GM19468 (cell line): ENCODE measurements around the gene BRSK2.

Experiments
- ATAC-seq: cut with Tn5 transposase; IDR thresholded peaks from one replicate; pipeline ENCODE4 v1.9.1; 2021; ENCODE audit warnings: mild to moderate bottlenecking, moderate library complexity, moderate number of reproducible peaks; ENCODE audit not compliant: unreplicated experiment; ENCODE audit errors: extremely low read depth

Gene BRSK2

DNA sequence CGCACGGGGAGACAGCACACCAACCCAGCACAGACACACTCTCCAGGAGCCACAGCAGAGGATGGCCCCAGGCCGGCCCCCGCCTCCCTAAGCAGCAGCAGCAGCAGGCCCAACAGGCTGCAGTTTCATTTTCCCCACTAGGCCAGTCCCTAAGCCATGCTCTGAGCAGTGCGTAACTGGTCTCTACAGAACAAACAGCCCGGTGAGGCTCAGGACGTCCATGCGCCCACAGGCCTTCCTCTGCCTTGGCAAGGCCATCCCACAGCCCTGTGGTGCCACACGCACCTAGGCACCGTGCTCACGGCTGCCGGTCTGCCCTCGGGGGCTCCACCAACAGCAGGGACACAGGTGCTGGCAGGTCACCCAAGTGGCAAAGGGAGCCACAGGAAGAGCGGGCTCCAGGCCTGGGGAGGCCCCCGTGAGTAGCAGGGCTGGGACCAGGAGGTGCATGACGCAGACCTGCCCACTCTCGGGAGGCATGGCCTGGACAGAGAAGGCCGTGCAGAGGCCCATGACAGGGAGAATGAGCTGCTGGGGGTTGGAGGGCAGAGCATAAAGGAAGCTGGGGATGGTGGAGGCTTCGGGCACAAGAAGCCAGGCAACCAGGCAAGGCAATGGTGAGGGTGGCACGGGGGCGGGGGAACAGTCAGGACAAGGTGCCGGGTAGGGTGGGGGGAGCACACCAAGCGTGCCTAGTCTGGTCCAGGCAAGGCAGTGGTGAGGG, 98.3 kb downstream of the BRSK2 start:
- no peak for ATAC-seq

- no peak for ATAC-seq
Observed at GRCh38 chr11:1488575-1489180, 98.9 kb downstream of the BRSK2 start.

DNA sequence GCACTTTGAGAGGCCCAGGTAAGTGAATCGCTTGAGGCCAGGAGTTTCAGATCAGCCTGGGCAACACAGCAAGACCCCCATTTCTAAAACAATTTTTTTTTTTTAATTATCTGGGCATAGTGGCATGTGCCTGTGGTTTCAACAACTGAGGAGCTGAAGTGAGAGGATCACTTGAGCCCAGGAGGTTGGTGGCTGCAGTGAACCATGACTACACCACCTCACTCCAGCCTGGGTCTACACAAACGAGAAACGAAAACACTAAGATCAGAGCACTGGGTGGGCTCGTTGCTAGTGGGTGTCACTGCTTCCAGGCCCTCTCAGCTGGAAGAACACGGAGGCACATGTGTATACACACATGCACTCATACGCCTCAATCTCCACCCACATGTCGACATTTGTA, 100.9 kb downstream of the BRSK2 start:
- ATAC-seq, result no peak

DNA sequence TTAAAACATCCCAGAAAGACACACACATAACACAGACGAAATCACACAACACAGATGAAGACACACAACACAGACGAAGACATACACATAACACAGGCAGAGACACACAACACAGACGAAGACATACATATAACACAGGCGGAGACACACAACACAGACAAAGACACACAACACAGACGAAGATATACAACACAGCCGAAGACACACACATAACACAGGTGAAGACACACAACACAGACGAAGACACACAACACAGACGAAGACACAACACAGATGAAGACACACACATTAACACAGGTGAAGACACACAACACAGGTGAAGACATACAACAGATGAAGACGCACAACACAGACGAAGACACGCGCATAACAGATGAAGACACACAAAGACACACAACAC, 101.6 kb downstream of the BRSK2 start:
- ATAC-seq, result no peak

DNA sequence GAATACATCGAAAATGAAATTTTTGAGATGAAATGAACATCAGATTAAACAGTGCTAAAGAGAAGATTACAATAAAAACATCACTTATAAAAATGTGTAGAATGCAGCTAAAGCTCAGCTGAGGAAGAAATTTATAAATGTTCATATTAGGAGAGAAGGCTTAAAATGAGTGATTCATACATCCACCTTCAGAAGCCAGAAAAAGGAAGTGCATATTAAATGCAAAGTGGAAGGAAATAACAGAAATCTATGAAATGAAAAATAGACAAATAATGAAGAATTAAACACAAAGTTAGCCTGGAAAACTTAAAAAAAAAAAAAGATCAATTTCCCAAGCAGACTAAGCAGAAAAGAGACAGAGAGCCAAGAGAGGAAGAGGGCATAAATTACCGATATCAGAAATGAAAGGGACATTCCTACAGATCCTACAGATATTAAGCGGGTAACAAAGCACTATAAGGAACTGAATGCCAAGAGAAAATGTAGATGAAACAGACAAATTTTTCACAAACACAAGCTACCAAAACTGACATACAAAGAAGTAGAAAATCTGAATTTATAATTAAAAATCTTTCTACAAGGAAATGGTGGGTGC, 104.0 kb downstream of the BRSK2 start:
- ATAC-seq, result no peak

DNA sequence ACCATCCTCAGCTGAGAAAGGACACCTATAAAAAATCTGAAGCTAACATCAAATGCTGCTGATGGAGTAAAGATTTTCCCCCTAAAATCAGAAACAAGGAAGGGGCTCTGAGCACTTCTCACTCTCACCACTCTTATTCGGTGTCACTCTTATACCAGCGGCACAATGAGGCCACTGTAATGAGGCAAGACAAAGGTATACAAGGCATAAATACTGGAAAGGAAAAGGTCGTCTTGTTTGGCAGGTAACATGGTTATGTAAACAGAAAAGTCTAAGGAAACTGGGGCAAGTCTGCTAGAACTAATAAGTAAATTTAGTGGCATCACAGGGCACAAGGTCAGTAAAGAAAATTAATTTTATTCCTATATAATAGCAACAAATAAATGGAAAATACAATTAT, 104.9 kb downstream of the BRSK2 start:
- ATAC-seq, result no peak

DNA sequence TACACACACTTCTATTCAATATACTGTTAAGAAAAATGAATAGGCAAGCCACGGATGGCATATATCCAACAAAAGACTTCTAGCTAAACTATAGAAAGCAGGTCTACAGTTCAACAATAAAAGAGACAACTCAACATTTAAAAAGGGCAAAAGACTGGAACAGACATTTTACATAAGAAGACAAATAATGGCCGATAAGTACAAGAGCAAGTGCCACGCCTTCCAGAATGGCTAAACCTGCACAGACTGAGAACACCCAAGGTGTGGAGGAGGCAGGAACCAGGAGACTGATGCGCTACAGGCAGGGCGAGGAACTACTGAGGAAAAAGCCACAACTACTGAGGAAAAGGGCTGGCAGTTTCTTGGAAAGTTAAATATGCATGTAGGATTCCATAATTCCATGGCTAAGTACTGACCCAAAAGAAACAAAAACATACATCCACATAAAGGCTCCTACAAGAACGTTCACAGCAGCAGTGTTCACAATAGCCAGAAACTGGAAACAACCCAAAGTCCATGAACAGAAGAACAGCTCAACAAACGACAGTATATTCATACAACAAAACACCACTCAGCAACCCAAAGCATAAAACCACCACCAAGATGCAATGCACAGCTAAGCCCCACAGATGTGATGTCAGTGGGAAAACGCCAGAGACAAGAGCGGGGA, 106.5 kb downstream of the BRSK2 start:
- no peak for ATAC-seq

DNA sequence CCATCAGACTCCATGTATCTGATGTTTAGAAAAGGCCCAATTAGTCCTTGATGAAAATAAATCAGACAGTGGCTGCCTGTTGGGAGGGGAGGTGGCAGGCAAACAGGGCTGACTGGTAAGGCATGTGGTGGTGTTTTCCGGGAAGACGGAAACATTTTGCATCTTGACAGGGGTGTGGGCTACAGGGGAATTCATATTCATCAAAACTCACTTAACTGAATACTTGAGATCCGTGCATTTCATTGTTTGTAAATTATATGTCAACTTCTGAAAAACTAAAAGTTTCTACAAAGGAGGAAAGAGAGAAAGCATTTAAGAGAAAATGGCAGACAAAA, 107.0 kb downstream of the BRSK2 start:
- no peak for ATAC-seq

DNA sequence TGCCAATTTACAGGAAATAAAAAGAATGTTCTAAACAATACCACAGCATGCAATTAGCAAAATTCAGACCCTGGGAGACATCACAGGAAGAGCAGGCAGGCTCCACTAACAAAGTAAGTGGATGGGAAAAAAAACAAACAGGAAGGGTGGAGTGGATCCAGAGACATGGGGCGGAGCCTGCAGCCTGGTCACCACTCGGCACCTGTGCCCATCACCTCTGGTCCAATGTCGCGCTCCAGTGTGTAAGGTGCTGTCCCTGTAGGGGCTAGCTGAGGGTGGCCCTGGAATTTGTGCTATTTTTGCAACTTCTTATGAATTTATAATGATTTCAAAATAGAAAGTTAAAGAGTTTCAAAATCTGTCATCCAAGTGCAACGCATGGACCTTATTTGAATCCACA, 107.9 kb downstream of the BRSK2 start:
- ATAC-seq, result no peak

DNA sequence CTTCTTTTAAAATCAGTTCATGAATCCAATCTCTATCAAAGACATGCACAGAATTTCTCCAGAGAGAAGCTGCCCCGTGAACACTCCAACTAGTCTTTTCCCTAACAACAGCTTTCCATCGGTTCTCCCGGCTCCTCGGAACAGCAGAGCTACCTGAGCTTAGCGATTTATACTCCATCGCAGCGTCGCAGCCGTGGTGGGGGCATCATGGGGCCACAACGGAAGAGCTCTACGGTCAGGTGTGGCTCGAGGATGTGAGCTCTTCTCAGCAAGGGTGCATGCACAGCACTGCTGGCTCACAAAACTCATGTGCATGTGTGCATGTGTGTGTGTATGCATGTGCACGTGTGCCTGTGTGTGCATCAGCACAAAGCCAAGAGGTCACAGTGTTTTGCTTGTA, 108.5 kb downstream of the BRSK2 start:
- no peak for ATAC-seq

DNA sequence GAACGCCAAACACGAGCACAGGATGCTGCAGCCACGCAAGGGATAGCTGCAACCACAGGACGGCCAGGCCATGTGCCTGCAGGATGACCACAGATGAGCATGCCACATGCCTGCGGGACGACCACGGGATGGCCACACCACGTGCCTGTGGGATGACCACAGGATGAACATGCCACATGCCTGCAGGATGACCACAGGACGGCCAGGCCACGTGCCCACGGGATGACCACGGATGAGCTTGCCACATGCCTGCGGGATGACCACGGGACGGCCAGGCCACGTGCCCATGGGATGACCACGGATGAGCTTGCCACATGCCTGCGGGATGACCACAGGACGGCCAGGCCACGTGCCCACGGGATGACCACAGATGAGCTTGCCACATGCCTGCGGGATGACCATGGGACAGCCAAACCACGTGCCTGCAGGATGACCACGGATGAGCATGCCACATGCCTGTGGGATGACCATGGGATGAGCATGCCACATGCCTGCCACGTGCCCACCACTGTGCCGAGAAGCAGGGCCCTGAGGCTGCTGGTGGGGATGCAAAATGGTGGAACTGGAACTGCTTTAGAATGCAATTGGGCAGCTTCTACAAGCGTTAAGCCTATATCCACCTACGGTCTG, 109.6 kb downstream of the BRSK2 start:
- no peak for ATAC-seq

GRCh38 chr11:1499899-1500298, 110.2 kb downstream of the BRSK2 start:
- no peak for ATAC-seq

DNA sequence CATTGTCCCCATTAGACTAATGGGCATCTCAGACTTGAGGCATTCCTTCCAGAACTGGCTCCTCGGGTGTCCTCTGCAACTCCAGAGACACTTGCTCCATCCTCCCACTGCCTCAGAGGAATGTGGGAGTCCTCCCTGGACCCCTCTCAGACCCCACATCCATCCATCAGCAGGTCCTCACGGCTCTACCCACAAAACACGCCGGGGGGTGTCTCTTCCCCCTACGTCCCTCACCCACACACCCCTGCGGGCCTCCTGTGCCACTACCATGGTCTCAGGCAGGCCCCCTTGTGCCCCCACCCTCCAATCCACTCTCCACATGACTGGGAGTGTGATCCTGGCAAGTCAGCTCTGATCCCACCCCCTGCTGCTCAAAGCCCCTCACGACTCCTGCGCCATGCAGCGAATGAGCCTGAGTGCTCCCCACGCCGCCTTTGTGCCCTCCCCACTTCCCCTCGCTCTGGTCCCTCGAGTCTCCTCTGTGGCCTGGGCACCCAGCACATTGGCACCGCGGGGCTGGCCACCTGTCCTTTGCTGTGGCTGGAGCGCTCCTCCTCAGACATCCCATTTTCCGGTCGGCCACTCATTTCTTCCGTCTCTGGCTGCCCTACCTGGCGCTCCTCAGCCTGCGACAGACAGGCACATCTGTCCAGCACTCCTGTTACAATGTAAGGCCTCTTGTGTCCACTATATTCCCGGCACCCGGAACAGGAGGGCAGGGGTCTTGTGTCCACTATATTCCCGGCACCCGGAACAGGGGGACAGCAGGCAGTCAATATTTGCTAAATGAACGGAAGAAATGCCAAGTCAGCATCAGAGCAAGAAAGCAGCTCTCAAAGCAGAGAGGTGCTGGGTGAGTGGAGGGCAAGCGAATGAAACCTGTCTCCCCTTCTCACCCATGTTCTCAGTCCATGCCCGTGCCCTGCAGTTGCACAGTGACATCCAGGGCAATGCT, 111.0 kb downstream of the BRSK2 start:
- no peak for ATAC-seq

GRCh38 chr11:1501421-1502167, 111.9 kb downstream of the BRSK2 start:
- no peak for ATAC-seq

DNA sequence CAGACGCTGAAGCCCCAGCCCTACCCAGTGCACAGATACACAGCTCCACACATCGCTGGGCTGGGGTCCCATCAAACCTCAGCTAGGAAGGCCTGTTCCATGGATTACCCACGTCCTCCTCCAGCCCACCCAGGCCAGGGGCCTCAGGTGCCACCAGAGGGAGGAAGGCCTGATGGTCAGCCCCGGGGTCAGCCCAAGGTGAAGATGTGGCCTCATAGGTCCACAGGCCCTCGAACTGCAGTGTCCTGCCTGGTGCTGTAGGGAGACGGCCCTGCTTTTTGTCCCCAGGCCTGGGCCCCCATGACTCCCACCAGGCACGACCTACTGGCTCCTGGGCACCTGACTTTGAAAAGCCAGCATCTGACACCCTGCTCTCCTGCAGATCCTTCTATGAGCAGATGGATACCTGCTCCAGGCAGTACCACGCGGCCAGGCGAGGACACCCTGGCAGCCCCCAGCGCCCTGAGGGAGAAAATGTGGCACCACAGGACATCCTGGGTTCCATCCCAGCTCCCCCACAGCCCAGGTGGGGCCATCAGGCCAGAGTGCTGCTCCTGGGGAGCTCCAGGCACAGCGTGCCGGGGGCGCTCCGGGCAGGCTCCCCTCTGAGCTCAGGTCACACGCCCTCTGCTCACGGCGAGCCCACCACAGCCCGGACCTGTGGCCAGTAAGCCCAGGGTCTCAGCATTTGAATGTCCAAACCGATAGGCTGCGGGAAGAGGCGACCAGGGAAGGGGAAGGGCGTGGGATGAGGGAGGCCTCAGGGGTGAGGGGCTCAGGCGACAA, 112.6 kb downstream of the BRSK2 start:
- ATAC-seq, result no peak

DNA sequence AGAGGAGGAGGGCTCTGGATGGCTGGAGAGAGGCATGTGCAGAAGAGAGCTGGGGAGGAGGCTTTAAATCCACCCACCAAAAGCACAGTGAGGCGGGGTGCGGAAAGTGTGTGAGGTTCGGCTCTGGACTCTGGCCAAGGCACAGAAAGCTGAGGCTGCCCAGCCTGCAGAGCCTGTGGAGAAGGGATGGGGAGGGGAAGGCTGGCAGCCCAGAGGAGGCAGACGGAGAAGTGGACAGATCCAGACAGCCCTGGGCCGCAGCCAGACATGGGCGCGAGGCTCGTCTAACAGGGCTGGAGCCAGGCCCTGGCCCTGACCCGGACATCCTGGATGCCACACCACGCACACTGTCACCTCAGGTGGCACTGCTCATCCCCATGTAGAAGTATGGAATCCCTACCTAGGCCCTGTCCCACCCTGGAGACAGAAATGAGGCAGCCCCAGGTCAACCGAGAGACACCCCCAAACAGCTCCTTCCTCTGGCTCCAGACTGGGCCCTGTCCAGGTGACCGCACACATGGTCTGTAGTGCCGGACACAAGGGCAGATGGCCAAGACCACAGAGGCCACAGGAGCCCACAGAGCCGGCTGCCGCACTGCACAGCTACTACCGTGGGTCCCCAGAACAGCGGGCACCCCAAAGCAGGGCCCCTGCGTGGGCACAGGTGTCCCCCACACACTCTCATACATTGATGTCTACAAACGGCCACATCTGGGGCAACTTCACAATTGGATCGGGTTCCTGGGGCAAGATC, 113.4 kb downstream of the BRSK2 start:
- no peak for ATAC-seq

- ATAC-seq, result no peak
Observed at GRCh38 chr11:1503708-1504104, 114.0 kb downstream of the BRSK2 start.

- no peak for ATAC-seq
Observed at GRCh38 chr11:1504138-1504537, 114.4 kb downstream of the BRSK2 start.
